ENCODE data around the gene B3GALT6.
A peak's percentile ranks its signal among the peaks of the same experiment; 100 is the strongest.

B3GALT6 gene

DNA sequence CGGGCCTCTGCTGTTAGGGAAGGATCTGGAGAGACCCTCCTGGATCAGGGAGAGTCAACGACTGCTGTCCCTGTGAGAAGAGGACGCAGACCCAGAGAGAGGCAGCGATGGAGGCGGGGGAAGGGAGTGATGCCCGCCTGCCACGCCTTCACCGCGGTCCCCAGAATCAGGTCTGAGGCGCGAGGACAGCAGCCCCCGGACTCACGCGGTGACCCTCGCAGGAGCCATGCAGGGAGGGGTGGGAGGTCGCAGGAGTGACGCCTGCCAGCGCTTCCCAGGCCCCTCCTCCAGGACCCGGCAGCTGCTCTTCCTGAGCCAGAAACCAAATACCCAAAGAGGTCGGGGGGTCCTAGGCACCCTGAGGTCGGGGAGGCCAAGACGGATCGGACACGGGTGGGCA lies 11.8 kb upstream of the B3GALT6 start:
- no peak for TF ChIP-seq BHLHE40 (IDR thresholded peaks at IDR 0.05; ENCODE audit: borderline replicate concordance)
- TF ChIP-seq L3MBTL2 (conservative IDR thresholded peaks at IDR 0.05) = no peak
- TF ChIP-seq CTBP1 (IDR thresholded peaks at IDR 0.05; ENCODE audit: borderline replicate concordance) = no peak
- no peak for TF ChIP-seq FOXA1 (IDR thresholded peaks at IDR 0.05)
- no peak for TF ChIP-seq NFRKB (IDR thresholded peaks at IDR 0.05)
- no peak for TF ChIP-seq PKNOX1 (IDR thresholded peaks at IDR 0.05)
- TF ChIP-seq ARNT (IDR thresholded peaks at IDR 0.05) = no peak
- no peak for TF ChIP-seq SP1 (IDR thresholded peaks at IDR 0.05)
- TF ChIP-seq FOXM1 (IDR thresholded peaks at IDR 0.05; ENCODE audit: borderline replicate concordance) = no peak
- ChIA-PET POLR2A (no interaction called here), CTCF (no interaction called here)
- DNase-seq (ENCODE audit: extremely low spot score) = no peak

GRCh38 chr1:1221887-1222574 lies 10.0 kb upstream of the B3GALT6 start:
- ChIA-PET POLR2A (no interaction called here), CTCF (no interaction called here)
- no peak for TF ChIP-seq ARNT (IDR thresholded peaks at IDR 0.05)
- TF ChIP-seq ELF4 (IDR thresholded peaks at IDR 0.05) = no peak
- no peak for TF ChIP-seq PKNOX1 (IDR thresholded peaks at IDR 0.05)
- no peak for TF ChIP-seq LEF1 (IDR thresholded peaks at IDR 0.05; ENCODE audit: borderline replicate concordance)
- no peak for TF ChIP-seq ZNF384 (IDR thresholded peaks at IDR 0.05)
- no peak for TF ChIP-seq SP1 (IDR thresholded peaks at IDR 0.05)
- TF ChIP-seq FOXM1 (IDR thresholded peaks at IDR 0.05; ENCODE audit: borderline replicate concordance) = no peak
- no peak for TF ChIP-seq BHLHE40 (IDR thresholded peaks at IDR 0.05; ENCODE audit: borderline replicate concordance)
- TF ChIP-seq FOXA1 (IDR thresholded peaks at IDR 0.05) = no peak
- DNase-seq (ENCODE audit: extremely low spot score) = no peak

- CTCF ChIA-PET = no interaction called here
- no peak for DNase-seq (ENCODE audit: extremely low spot score)
- no peak for TF ChIP-seq ZNF384 (IDR thresholded peaks at IDR 0.05)
- no peak for TF ChIP-seq FOXK2 (IDR thresholded peaks at IDR 0.05)
- peak; percentile 63 for TF ChIP-seq TARDBP (IDR thresholded peaks at IDR 0.05)
- POLR2A ChIA-PET = interaction anchor here (0.7 kb wide), 1 partner anchor 22 kb away, joined by 3 read pairs; no protein-coding TSS in a partner anchor
Observed at GRCh38 chr1:1222575-1223225, 9.3 kb upstream of the B3GALT6 start.

DNA sequence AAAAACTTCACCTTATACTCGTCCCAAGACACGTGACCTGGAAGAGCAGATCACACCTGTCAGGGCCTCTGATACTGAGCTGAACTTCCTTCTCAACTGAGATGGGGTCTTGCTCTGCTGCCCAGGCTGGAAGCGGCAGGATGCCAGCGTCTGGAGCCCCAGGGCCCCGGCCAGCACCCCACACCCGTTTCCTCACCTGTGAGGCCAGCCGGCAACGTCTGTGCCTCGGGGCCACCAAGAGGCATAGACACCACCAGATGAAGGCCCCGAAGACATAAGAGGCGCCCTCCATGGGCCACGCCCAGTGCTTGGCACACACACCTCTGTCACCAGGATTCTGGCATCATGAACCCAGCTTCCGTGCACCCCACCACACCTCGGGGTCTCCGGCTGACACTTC lies 8.7 kb upstream of the B3GALT6 start:
- ChIA-PET CTCF (no interaction called here), POLR2A (interaction anchor here (0.7 kb wide), 1 partner anchor 23 kb away, joined by 3 read pairs; no protein-coding TSS in a partner anchor)
- no peak for TF ChIP-seq SUZ12 (IDR thresholded peaks at IDR 0.05)
- TF ChIP-seq L3MBTL2 (conservative IDR thresholded peaks at IDR 0.05) = no peak
- TF ChIP-seq CTBP1 (IDR thresholded peaks at IDR 0.05; ENCODE audit: borderline replicate concordance) = no peak
- TF ChIP-seq PKNOX1 (IDR thresholded peaks at IDR 0.05) = no peak
- TF ChIP-seq NFRKB (IDR thresholded peaks at IDR 0.05) = no peak
- TF ChIP-seq BHLHE40 (IDR thresholded peaks at IDR 0.05; ENCODE audit: borderline replicate concordance) = no peak
- DNase-seq (ENCODE audit: extremely low spot score) = no peak

DNA sequence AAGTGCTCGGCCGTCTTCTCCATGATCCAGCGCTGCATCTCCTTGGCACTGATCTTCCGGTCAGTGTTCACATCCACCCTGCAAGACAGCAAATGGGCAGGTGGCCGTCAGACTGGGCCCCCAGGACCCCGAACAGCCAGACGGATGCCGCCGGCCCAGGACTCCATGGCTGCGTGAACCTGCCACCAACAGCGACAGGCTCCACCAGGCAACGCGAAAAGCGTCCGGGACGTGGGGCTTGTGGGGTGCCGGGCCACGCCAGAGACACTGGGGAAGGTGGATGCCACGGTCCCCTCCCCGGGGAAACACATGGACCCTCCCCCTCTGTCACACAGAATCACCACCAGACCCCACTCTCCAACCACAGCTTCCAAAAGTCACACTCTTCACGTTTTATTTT lies 8.1 kb upstream of the B3GALT6 start:
- ChIA-PET CTCF (no interaction called here), POLR2A (no interaction called here)
- TF ChIP-seq FOXA1 (IDR thresholded peaks at IDR 0.05) = no peak
- no peak for TF ChIP-seq BHLHE40 (IDR thresholded peaks at IDR 0.05; ENCODE audit: borderline replicate concordance)
- no peak for TF ChIP-seq SP1 (IDR thresholded peaks at IDR 0.05)
- TF ChIP-seq ELF4 (IDR thresholded peaks at IDR 0.05) = no peak
- TF ChIP-seq ZNF384 (IDR thresholded peaks at IDR 0.05) = no peak
- no peak for TF ChIP-seq PKNOX1 (IDR thresholded peaks at IDR 0.05)
- no peak for TF ChIP-seq FOXK2 (IDR thresholded peaks at IDR 0.05)
- no peak for TF ChIP-seq TARDBP (IDR thresholded peaks at IDR 0.05)
- no peak for TF ChIP-seq L3MBTL2 (conservative IDR thresholded peaks at IDR 0.05)
- no peak for TF ChIP-seq NFRKB (IDR thresholded peaks at IDR 0.05)
- no peak for TF ChIP-seq FOXM1 (IDR thresholded peaks at IDR 0.05; ENCODE audit: borderline replicate concordance)
- TF ChIP-seq LEF1 (IDR thresholded peaks at IDR 0.05; ENCODE audit: borderline replicate concordance) = no peak
- no peak for TF ChIP-seq CTBP1 (IDR thresholded peaks at IDR 0.05; ENCODE audit: borderline replicate concordance)
- no peak for TF ChIP-seq ARNT (IDR thresholded peaks at IDR 0.05)
- TF ChIP-seq HDGF (IDR thresholded peaks at IDR 0.05; ENCODE audit: borderline replicate concordance) = no peak
- no peak for TF ChIP-seq SUZ12 (IDR thresholded peaks at IDR 0.05)
- DNase-seq (ENCODE audit: extremely low spot score) = no peak

DNA sequence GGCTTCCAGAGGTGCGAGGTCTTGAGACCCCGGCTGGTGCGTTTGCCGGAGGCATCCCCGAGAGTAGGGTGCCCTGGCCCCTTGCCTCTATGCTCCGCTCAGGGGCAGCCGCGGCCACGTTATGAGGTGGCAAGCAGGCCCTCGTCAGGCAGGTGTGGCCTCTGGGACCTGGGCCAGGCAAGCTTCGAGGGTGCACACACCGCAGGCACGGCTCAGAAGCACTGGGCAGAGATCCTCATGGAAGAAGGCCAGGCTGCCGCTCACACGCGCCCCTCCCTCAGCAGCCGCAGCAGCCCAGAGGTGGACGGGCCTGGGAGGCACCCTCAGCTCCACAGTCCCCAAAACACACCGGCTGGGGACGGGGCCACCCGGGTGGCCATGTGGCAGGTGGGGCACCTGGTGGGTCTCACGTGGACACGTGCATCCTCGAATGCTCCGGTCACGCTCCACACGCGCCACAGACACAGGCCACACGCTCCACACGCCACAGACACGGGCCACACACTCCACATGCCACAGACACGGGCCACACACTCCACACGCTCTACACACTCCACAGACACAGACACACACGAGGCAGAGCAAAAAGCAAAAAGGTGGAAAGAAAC lies 6.7 kb upstream of the B3GALT6 start:
- no peak for TF ChIP-seq FOXA1 (IDR thresholded peaks at IDR 0.05)
- TF ChIP-seq ELF4 (IDR thresholded peaks at IDR 0.05) = no peak
- TF ChIP-seq LEF1 (IDR thresholded peaks at IDR 0.05; ENCODE audit: borderline replicate concordance) = no peak
- TF ChIP-seq TARDBP (IDR thresholded peaks at IDR 0.05) = no peak
- POLR2A ChIA-PET = no interaction called here
- no peak for DNase-seq (ENCODE audit: extremely low spot score)
- CTCF ChIA-PET = no interaction called here

All from HEK293T (cell line).